Choroid plexus epithelial cell (primary cell): ENCODE results near the gene ACSL5.
A peak's percentile ranks its signal among the peaks of the same experiment; 100 is the strongest.
"Not testable (repeated sequence)": the region's sequence is repeated elsewhere in the genome, so short reads cannot be mapped to it uniquely, and the experiment has no call there.

Experiments used
- DNase-seq: peaks from one replicate; pipeline ENCODE4 v3.0.0-alpha.2; 2010; ENCODE audit warnings: low read depth
- H3K4me3 ChIP-seq: 2 replicates; pipeline ENCODE4 v1.5.1; 2011; ENCODE audit warnings: low read depth, mild to moderate bottlenecking, control low read depth, low read length, moderate library complexity
- TF ChIP-seq, protein P1 (sequence below): conservative IDR thresholded peaks from 2 replicates; pipeline ENCODE4 v1.5.1; 2011; ENCODE audit warnings: low read depth, mild to moderate bottlenecking, control low read depth, inconsistent platforms, low read length, moderate library complexity

Gene ACSL5

DNA sequence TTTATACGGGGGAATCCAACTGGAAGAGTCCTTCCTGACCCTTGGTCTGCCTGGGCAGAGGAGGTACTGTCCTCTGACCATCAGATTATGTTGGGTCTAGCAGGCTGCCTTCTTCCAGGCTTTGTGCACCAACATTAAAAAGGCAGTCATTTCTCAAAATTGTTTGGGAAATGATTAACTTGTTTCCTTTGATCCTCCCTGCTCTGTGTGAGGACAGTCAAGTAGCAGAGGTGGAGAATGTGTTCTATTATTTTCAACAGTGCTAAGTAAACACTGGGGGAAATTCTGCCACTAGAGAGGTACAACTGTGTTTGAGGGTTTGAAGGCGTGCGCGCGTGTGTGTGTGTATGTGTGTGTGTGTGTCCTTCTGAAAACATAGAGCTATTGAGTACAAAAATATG, 20.6 kb downstream of the ACSL5 start:
- no peak for DNase-seq
- TF ChIP-seq, protein P1, sequence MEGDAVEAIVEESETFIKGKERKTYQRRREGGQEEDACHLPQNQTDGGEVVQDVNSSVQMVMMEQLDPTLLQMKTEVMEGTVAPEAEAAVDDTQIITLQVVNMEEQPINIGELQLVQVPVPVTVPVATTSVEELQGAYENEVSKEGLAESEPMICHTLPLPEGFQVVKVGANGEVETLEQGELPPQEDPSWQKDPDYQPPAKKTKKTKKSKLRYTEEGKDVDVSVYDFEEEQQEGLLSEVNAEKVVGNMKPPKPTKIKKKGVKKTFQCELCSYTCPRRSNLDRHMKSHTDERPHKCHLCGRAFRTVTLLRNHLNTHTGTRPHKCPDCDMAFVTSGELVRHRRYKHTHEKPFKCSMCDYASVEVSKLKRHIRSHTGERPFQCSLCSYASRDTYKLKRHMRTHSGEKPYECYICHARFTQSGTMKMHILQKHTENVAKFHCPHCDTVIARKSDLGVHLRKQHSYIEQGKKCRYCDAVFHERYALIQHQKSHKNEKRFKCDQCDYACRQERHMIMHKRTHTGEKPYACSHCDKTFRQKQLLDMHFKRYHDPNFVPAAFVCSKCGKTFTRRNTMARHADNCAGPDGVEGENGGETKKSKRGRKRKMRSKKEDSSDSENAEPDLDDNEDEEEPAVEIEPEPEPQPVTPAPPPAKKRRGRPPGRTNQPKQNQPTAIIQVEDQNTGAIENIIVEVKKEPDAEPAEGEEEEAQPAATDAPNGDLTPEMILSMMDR: no peak
- H3K4me3 ChIP-seq: no peak overlapping the region

DNA sequence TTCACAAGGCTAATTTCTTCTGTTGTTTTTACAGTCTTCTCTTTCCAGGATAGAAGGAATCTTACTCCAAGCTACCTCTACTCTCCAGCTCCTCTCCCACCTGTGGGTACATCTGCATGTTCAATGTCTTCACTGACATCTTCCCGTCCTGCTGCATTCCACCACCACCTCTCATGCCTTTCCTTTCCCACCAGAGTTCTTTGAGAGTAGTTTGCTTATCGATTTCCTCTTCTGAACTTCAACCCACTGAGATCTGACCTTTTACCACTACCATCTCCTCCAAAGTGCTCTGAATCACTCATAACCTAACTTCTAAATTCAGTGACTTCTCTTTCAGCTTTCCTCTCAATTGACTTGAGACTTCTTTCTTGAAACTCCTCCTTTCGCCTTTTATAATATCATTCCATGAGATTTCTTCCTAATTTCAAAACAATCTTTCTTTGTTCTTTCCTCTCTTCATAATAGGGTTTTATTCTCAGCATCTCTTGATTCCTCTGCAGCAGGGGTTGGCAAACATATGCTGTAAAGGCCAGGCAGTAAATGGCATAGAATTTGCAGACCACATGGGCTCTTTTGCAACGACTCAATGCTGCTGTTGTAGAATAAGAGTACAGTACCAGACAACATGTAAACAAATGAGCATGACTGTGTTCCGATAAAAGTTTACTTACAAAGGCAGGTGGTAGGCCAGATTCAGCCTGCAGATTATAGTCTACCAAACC, 22.1 kb downstream of the ACSL5 start:
- DNase-seq: no peak
- no peak overlapping the region for H3K4me3 ChIP-seq
- TF ChIP-seq, protein P1: no peak

DNA sequence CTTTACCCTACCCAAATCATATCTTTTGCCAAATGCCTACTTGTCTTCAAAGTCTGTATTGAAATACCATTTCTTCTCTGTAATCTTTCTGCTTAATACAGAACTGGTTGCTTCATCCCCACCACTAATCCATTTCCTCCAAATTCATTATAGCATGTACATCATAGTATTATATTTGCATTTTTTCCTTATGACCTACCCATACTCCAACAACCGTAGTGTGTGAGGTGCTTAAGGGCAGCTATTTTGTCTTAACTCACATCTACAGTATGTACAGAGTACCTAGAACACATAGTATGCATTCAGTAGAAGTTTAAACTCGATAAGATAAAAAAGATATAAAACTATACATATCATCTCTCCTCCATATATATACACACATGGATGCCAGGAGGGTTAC, 23.7 kb downstream of the ACSL5 start:
- DNase-seq: no peak
- no peak overlapping the region for H3K4me3 ChIP-seq

DNA sequence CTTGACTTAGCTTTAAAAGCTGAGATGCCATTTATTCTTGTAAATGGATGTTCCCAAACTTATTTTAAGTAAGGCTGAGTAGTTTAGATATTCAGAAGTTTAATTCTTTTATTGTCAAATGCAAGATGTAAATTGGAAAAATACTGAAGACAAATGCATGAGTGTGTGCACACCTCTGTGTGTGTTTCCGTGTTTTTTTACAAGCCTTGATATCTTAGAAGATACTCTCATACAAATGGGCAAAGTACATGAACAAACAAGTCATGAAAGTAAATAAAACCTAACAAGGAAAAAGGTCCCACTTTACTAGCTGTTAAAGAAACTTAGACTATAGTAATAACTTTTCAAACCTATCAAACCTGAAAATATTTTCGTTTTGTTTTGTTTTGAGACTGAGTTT, 29.0 kb downstream of the ACSL5 start:
- no peak for DNase-seq
- TF ChIP-seq, protein P1: no peak
- H3K4me3 ChIP-seq: no peak overlapping the region

More for the DNA sequence above, 23.7 kb downstream of the ACSL5 start:
- TF ChIP-seq, protein P1: no peak

DNA sequence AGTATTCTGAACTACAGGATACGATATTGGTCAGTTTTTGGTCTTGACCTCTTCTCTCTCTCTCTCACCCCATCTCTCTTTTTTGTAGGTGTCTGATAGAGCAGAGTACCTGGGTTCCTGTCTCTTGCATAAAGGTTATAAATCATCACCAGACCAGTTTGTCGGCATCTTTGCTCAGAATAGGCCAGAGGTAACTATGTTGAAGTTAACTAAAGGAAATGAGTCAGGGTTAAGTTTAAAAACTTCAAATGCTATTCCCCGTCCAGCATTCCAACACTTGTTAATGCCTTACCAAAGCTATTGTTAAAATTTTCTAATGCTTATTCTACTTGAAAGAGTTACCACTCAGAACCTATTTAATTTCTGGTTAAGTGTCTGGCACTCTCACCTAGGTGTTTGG, 30.7 kb downstream of the ACSL5 start:
- H3K4me3 ChIP-seq: no peak overlapping the region
- peak; percentile 18 for DNase-seq
- TF ChIP-seq, protein P1: no peak

DNA sequence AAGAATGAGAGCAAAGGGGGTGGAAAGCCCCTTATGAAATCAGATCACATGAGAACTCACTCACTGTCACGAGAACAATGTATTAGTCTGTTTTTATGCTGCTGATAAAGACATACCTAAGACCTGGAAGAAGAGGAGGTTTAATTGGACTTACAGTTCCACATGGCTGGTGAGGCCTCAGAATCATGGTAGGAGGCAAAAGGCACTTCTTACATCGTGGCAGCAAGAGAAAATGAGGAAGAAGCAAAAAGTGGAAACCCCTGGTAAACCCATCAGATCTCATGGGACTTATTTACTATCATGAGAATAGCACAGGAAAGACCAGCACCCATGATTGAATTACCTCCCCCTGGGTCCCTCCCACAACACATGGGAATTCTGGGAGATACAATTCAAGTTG, 32.9 kb downstream of the ACSL5 start:
- not testable (repeated sequence) for H3K4me3 ChIP-seq, DNase-seq

DNA sequence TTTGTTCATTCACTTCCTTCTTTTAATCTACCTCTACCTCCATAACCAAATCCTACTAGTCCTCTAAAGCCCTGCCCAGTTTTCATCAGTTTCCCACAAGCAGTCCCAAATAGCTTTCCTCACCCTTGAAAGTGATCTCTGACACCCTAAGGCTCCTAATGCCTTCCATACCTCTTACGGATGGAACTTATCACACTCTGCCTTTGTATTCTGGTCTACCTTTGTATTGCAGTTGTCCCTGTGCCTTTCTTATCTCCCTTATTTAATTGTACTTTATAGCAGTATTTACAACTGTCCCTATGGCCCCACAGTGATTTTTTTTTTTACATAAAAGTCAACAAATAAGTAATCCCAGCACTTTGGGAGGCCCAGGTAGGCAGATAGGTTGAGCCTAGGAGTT, 33.8 kb downstream of the ACSL5 start:
- TF ChIP-seq, protein P1: no peak
- DNase-seq: no peak
- H3K4me3 ChIP-seq: no peak overlapping the region
